D721Med (cell line): Measurements from ENCODE around the gene NPR3.

Source experiments
- DNase-seq: peaks from one replicate; pipeline ENCODE4 v3.0.0; 2011; ENCODE audit warnings: low spot score; ENCODE audit not compliant: insufficient read length
- FAIRE-seq: peaks from 2 replicates; lab custom pipeline; 2011; peaks lifted over from hg19 to GRCh38; lab: Jason Lieb, UNC
- TF ChIP-seq, protein P1 (sequence below): IDR thresholded peaks from 2 replicates; pipeline ENCODE4 v1.5.1; 2012; ENCODE audit warnings: mild to moderate bottlenecking, control low read depth; ENCODE audit not compliant: insufficient read depth; ENCODE audit errors: missing control alignments

NPR3 gene

DNA sequence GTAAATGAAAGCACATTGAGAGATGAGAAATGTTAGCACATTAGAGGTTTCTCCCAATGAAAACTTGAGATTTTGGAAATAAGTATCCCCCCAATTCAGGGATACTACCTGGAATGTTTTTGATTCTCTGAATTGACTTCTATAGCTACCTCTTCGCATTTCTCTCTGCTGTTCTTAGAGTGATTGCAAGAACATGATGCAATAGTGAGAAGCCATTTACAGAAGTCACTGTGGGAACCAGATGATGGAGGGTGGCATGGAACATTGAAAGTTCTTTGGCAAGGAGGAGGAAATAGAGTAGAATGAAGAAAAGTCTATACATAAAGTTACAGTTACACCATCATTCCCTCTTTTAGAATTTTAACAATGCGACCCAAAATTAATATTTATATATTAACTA, 9.2 kb downstream of the NPR3 start:
- DNase-seq (no peak), FAIRE-seq (no peak)
- TF ChIP-seq, protein P1, sequence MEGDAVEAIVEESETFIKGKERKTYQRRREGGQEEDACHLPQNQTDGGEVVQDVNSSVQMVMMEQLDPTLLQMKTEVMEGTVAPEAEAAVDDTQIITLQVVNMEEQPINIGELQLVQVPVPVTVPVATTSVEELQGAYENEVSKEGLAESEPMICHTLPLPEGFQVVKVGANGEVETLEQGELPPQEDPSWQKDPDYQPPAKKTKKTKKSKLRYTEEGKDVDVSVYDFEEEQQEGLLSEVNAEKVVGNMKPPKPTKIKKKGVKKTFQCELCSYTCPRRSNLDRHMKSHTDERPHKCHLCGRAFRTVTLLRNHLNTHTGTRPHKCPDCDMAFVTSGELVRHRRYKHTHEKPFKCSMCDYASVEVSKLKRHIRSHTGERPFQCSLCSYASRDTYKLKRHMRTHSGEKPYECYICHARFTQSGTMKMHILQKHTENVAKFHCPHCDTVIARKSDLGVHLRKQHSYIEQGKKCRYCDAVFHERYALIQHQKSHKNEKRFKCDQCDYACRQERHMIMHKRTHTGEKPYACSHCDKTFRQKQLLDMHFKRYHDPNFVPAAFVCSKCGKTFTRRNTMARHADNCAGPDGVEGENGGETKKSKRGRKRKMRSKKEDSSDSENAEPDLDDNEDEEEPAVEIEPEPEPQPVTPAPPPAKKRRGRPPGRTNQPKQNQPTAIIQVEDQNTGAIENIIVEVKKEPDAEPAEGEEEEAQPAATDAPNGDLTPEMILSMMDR, result no peak

DNA sequence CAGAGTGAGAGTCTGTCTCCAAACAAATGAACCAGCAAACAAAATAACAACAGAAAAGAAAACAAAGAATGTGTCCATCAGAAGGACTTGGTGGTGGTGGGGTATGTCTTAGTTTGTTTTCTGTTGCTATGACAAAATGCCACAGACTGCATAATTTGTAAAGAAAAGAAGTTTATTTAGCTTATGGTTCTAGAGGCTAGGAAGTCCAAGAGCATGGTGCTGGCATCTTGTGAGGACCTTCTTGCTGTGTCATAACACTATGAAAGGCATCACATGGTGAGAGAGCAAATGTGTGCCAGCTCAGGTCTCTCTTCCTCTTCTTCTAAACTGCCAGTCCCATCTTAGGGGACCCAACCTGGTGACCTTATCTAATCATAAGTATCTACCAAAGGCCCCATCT, 10.5 kb downstream of the NPR3 start:
- DNase-seq, result no peak
- TF ChIP-seq, protein P1, result no peak
- FAIRE-seq, result no peak

DNA sequence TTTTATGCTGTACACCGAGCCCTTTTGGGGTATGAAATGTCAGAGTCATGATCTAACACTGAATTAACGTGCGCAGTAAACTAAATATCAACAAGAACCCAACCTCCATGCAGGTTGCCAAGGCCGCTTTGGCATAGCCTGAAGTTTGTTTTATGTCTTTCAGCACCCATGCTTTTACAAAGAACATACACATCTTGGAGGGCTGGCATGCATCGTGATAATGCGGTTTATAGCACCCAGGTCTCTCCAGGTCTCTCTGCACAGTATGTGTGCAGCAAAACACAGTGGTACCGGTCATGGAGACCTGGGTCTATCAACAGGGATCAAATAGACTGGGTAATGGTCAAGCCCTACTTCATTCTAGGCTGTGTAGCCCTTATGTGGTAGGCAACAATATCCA, 11.8 kb downstream of the NPR3 start:
- no peak for DNase-seq
- FAIRE-seq, result no peak
- TF ChIP-seq, protein P1, result no peak

DNA sequence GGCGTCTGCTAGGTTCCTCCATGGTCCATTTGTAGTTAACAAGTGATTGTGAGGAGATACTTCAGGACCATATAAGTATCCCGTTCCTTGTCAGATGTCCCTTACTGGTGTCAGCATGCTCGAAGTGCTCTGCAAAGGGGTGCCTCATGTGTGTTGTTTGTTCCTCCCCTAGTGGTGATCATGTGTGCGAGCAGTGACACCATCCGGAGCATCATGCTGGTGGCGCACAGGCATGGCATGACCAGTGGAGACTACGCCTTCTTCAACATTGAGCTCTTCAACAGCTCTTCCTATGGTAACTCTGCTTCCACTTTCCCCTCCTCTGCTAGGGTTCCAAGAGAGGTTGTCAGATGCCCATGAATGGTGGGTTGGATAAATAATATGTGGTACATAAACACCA, 13.4 kb downstream of the NPR3 start:
- FAIRE-seq (no peak), DNase-seq (no peak)
- TF ChIP-seq, protein P1, result no peak

DNA sequence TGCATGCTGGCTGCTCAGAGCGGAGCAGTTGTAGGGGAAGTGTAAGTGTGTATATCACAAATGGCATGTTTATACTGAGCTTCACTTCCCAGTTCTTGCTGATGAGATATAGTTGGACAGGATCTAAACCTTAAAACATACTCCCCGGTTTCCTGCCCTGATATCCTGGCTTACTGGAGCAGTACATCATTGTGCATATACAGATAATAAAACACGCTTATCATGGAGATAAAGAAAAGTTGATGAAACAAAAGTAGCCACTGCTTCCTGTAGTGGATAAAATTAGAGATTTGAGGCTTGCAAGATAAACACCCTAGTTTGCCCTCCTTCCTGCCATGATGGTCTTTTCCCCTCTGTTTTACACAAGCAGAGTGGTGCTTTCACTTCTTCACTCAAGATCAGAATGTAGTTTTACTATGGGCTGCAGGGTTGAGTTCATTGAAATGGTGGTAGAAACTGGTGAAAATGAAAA, 15.0 kb downstream of the NPR3 start:
- DNase-seq, result no peak

DNA sequence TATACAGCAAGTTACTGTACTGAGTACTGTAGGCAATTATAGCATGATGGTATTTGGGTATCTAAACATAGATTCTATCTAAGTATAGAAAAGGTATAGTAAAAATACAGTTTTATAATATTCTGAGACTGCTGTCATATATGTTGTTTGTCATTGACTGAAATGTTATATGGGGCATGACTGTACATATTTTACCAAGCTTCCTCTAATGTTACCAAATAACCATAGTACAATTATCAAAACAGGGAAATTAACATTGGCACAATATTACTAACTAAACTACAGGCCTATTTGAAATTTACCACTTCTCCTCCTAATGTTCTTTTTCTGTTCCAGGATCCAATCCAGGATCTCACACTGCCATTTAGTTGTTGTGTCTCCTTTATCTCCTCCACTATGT, 18.5 kb downstream of the NPR3 start:
- DNase-seq (no peak), FAIRE-seq (no peak)
- TF ChIP-seq, protein P1, result no peak

More for the DNA sequence above, 15.0 kb downstream of the NPR3 start:
- TF ChIP-seq, protein P1, result no peak
- FAIRE-seq, result no peak

DNA sequence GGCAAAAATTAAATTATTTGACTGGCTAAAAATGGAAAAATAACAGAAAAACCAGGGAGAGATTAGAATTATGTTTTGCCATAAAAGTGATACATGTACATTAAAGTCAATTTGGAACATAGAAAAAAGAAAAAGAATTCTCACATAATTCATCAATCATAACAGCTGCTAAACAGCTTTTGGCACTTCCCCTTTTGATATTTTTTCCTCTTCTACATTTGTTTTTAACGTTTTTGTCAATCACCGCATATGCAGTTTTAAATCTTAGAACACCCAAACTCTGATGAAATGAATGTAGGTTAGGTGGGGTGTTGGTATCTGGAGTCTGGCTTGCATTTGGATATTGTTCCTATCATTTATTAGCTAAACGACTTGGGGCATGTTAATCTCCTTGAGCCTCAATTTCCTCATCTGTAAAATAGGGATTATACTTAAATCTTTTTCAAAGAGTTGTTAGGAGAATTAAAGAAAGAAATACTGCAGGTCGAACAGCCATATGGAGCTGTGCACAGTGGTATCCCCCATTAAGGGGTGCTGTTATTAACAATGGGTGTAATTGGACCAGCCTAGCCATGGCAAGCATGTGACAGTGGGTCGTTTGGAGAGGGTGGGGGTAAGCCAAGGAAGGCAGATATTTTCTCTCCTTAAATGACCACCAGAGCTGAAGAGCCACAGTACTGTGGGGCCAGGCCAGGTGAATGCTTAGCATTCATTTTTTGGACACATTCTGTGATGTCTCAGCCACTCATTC, 22.6 kb downstream of the NPR3 start:
- DNase-seq, result no peak
- no peak for FAIRE-seq
- TF ChIP-seq, protein P1, result no peak
